Measurements from ENCODE around the gene ANP32A.

DNA sequence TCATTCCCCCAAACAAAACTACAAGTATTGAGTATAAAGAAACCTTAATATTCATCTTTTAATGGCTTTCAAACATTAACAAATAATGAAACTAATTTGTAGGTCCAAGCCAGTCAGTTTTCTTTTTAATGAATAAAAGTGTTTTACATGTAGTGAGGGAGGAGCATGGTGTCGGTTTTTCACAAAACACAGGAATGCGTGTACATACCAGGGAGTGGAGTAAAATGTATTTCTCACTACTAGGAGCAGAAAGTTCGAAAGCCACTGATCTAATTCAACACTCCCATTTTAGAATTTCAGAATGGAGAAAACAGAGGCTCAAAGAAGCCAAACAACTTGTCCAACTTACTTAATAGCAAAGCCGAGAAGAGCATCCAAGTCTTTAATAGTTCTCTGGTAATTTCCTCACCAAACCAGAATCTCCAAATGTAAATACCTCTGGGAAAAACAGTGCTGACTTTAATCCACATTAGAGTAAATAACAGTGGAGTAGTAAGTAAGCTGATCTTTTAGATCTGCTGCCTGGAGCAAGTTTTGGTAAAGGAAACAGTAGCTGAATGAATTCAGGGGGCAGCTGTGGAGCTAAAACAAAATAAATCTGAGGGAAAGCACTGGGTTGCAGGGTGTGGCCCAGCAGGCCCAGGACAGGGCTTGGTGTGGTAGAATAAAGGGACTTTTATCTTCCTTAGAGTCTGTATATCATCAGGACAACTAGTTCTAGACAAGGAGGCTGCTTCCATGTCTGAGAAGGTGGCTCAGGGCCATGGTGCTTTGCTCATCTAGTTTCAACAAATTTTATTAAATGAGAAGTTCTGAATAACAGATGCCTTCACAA, 7.9 kb downstream of the ANP32A start:
- TF ChIP-seq POLR2AphosphoS5 (IDR thresholded peaks at IDR 0.05; ENCODE audit: low read depth, low read length) (no peak), CTCF (IDR thresholded peaks at IDR 0.05 in 2 of 3, conservative IDR thresholded peaks at IDR 0.05 in 1 of 3; ENCODE audit: borderline replicate concordance in 1 of 3, insufficient read depth in 1 of 3, low read depth in 2 of 3, low read length in 2 of 3) (no peak), EZH2 (IDR thresholded peaks at IDR 0.05) (no peak), FOSL1 (IDR thresholded peaks at IDR 0.05; ENCODE audit: low read depth) (no peak), POLR2A (IDR thresholded peaks at IDR 0.05; ENCODE audit: borderline replicate concordance, extremely low read depth, insufficient read depth, insufficient read length) (no peak), TCF7L2 (IDR thresholded peaks at IDR 0.05; ENCODE audit: borderline replicate concordance, extremely low read depth, insufficient read depth, insufficient read length) (no peak), CEBPB (IDR thresholded peaks at IDR 0.05; ENCODE audit: low read depth) (no peak), EGR1 (IDR thresholded peaks at IDR 0.05; ENCODE audit: low read depth) (no peak), SRF (IDR thresholded peaks at IDR 0.05; ENCODE audit: low read depth) (no peak), JUND (IDR thresholded peaks at IDR 0.05) (no peak)
- TF ChIP-seq, protein P1, sequence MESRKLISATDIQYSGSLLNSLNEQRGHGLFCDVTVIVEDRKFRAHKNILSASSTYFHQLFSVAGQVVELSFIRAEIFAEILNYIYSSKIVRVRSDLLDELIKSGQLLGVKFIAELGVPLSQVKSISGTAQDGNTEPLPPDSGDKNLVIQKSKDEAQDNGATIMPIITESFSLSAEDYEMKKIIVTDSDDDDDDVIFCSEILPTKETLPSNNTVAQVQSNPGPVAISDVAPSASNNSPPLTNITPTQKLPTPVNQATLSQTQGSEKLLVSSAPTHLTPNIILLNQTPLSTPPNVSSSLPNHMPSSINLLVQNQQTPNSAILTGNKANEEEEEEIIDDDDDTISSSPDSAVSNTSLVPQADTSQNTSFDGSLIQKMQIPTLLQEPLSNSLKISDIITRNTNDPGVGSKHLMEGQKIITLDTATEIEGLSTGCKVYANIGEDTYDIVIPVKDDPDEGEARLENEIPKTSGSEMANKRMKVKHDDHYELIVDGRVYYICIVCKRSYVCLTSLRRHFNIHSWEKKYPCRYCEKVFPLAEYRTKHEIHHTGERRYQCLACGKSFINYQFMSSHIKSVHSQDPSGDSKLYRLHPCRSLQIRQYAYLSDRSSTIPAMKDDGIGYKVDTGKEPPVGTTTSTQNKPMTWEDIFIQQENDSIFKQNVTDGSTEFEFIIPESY (IDR thresholded peaks at IDR 0.05; ENCODE audit: extremely low read depth, insufficient replicate concordance, low read length), result no peak
